GM19023 (cell line): ENCODE results near the gene SMG1.
"Not testable (repeated sequence)": the region's sequence is repeated elsewhere in the genome, so short reads cannot be mapped to it uniquely, and the experiment has no call there.

Experiments used
- ATAC-seq: cut with Tn5 transposase; IDR thresholded peaks from one replicate; pipeline ENCODE4 v1.9.1; 2021; ENCODE audit warnings: mild to moderate bottlenecking, moderate library complexity; ENCODE audit not compliant: unreplicated experiment

The SMG1 gene

GRCh38 chr16:18936727-18937340 lies 10.6 kb upstream of the SMG1 start:
- ATAC-seq, result no peak

DNA sequence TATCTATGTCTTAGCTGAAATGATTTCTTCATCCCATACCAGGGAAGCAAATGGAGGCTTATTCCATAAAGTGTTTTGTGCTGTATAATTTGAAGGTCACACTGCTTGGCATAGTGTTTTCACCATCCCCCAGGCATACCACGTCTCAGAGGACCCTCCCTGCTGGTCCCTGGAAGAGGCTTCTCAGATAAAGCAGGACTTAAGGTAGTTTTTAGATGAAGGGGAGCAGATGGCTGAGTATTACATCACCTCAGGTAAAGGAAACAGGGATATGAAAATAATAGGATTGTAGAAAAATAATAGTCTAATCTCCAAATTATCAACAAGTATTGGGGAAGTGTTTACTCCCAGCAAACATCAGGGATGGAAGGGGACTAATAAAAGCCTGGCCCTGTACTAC lies 7.3 kb upstream of the SMG1 start:
- no peak for ATAC-seq

GRCh38 chr16:18932243-18932987 lies 6.2 kb upstream of the SMG1 start:
- ATAC-seq, result no peak

DNA sequence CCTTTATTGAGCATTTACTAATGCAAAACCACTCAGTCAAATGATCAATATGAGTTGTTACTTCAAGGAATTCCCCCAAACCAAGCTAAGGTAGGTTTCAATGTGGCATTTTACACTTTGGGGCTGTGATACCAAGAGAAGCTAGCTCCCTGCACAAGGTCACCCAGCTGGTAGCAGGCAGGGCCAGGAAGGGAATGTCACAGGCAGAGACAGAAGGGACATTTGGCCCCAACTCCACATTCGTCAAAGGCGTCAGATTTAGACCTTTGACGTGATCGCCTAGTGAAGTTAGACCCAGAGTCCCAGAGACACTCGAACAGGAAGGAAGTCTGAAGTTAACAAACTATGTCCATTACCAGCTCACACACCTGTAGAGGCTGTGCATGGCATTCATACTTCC lies 5.5 kb upstream of the SMG1 start:
- no peak for ATAC-seq

- not testable (repeated sequence) for ATAC-seq
Observed at GRCh38 chr16:18930095-18930494, 3.9 kb upstream of the SMG1 start.

- not testable (repeated sequence) for ATAC-seq
Observed at GRCh38 chr16:18928073-18928472, 1.9 kb upstream of the SMG1 start.

- peak; percentile 54 for ATAC-seq
Observed at GRCh38 chr16:18925215-18925985, 808 bp downstream of the SMG1 start.

GRCh38 chr16:18923935-18924334 lies 2.3 kb downstream of the SMG1 start:
- not testable (repeated sequence) for ATAC-seq

GRCh38 chr16:18923124-18923523 lies 3.1 kb downstream of the SMG1 start:
- not testable (repeated sequence) for ATAC-seq

DNA sequence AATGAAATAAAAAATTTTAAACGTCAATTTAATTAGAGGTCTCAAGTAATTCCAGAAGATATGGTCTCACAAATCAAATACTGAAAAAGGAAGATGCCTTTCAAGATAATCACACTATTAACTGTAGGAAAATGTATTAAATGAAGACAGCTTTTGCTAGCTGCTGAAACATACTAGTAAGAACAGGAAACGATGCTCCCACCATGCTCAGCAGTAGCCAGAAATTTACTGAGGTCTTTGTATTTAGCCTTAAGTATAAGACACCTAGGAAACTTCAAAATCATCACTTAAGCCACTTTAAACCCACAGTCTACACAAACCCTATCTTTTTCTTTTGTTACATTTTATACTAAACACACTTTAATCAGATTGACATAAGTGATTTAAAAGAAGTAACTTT lies 16.6 kb downstream of the SMG1 start:
- ATAC-seq, result not testable (repeated sequence)

GRCh38 chr16:18908716-18909115 lies 17.5 kb downstream of the SMG1 start:
- not testable (repeated sequence) for ATAC-seq

DNA sequence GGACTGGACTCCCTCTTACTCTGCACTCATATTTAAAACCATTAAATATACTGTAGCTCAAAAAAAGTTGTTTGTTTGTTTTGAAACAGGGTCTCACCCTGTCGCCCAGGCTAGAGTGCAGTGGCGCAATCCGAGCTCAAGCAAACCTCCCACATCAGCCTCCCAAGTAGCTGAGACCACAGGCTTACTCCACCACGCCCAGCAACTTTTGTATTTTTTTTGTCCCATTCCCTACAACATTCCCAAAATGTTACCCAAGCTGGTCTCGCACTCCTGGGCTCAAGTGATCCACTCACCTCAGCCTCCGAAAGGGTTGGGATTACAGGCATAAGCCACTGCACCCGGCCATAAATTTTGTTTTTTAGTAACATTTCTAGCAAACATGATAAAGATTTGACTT lies 23.4 kb downstream of the SMG1 start:
- ATAC-seq, result not testable (repeated sequence)

DNA sequence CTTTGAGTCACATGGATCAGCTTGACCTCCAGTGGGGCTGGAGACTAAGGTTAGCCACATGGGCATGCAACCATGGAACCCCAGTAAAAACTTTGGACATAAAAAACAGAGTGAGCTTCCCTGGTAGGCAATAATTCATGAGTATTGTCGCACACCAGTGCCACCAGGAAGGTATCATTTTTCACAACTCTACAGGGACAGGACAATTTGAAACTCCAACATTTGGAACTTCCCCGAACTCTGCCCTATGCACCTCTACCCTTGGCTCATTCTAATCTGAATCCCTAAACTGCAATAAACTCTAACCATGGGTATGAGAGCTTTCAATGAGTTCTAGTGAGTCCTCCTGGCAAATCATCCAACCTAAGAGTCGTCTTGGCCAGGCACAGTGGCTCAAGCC lies 24.2 kb downstream of the SMG1 start:
- ATAC-seq, result not testable (repeated sequence)

DNA sequence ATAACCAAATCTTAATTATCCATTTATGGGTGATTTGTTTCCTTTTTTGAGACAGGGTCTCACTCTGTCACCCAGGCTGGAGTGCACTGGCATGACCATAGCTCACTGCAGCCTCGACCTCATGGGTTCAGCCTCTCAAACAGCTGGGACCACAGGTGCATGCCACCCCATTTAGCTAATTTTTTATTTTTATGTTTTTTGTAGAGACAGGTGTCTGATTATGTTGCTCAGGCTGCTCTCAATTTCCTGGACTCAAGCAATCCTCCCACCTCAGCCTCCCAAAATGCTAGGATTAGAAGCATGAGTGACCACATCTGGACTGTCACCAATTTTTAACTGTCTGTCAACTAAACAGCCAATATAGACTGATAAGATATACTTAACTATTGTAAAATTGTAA lies 25.0 kb downstream of the SMG1 start:
- not testable (repeated sequence) for ATAC-seq

- ATAC-seq, result not testable (repeated sequence)
Observed at GRCh38 chr16:18884456-18884855, 41.8 kb downstream of the SMG1 start.

DNA sequence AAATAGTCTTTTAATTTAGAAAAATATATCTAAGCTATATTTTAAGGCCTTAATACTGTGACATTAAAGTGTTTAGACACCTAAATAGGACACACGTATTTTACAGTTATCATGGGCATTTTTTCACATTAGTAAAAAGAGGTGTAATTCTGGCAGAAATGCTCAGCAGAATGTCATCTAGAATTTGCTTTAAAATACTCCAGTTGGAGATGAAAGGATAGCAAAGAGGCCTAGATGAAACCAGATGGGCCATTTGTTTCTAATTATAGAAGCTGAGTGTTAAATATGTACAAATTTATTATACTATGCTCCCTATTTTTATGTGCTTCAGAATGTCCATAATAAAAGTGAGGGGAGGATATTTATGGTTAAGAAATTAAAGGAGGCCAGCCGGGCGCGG lies 48.5 kb downstream of the SMG1 start:
- not testable (repeated sequence) for ATAC-seq

- not testable (repeated sequence) for ATAC-seq
Observed at GRCh38 chr16:18877259-18877658, 48.9 kb downstream of the SMG1 start.

GRCh38 chr16:18876301-18876700 lies 49.9 kb downstream of the SMG1 start:
- ATAC-seq, result not testable (repeated sequence)

DNA sequence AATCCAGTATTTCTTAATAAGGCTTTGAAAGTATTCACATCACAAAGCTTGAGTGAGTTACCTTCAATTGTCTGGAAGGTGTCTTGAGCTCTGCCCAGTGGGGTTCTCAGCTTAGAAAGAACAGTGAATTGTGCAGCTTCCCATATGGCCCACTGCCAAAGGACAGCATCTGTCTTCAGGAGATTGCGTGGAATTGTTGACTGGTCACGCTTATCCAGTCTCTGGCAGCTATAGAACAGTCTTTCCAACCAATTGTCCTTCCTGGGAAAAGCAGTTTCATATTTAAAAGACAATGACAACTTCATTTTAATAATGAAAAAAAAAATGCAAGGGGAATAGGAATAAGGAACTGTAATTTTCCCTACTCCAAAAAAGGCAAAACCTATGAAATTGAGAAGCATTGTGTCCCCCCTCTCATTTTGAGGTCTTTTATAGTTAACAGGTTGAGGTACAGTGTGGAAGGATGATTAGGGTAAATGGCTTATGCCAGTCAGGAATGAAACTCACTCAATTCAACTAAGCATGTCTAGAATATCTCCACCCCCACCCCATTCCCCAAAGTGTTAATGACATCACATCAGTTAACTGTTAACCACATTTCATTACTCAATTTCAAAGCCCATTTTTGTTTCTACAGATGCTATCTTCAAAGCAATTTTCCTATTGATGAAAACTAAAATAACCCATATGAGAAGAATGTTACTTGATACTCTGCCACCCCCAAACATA lies 57.0 kb downstream of the SMG1 start:
- not testable (repeated sequence) for ATAC-seq

DNA sequence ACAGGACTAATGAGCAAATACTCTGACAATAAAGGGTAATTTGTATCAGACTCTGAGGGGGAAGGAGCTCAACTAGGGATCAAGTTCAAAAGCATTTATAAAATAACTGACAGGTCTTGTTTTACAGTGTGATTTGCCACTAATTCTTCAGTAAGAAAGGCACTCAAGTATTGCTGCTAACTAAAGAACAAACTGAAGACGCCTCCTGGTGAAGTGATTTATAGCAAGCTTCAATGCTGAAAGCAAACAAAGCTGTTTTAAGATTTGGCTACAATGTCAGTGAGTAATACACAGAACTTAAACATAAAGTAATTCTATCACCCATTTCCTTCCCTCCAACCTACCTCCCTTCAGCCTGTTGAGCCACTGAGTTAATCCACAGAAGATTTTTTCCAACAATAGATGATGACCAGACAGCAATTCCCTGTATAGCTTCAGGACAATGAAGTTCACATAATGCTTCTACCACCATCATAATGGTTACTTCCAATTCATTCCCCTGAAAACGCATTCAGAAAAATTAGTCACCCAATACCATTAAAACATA lies 59.9 kb downstream of the SMG1 start:
- ATAC-seq, result not testable (repeated sequence)

GRCh38 chr16:18862891-18863290 lies 63.3 kb downstream of the SMG1 start:
- ATAC-seq, result not testable (repeated sequence)
